ENCODE data around the gene MAP2.

DNA sequence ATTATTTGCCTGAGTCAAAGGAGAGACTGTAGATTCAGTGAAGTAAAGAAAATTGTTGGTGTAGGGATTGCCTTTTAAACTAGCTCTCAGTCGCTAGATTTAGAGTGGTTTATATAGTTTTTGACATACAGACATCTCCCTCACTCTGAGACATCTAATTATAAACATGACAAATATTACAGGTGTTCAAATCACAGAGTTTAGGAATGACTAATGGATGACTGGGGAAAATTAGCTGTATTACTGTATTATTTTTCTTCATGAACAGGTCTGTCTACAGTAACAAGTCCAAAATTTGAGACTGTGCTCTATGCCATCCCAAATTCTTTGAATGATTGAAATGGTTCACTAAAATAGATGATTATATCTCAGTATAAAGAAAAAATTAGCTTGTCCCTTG, 40.0 kb downstream of the MAP2 start:
- TF ChIP-seq, protein P1, sequence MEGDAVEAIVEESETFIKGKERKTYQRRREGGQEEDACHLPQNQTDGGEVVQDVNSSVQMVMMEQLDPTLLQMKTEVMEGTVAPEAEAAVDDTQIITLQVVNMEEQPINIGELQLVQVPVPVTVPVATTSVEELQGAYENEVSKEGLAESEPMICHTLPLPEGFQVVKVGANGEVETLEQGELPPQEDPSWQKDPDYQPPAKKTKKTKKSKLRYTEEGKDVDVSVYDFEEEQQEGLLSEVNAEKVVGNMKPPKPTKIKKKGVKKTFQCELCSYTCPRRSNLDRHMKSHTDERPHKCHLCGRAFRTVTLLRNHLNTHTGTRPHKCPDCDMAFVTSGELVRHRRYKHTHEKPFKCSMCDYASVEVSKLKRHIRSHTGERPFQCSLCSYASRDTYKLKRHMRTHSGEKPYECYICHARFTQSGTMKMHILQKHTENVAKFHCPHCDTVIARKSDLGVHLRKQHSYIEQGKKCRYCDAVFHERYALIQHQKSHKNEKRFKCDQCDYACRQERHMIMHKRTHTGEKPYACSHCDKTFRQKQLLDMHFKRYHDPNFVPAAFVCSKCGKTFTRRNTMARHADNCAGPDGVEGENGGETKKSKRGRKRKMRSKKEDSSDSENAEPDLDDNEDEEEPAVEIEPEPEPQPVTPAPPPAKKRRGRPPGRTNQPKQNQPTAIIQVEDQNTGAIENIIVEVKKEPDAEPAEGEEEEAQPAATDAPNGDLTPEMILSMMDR (IDR thresholded peaks at IDR 0.05) = no peak
- TF ChIP-seq, protein P2, sequence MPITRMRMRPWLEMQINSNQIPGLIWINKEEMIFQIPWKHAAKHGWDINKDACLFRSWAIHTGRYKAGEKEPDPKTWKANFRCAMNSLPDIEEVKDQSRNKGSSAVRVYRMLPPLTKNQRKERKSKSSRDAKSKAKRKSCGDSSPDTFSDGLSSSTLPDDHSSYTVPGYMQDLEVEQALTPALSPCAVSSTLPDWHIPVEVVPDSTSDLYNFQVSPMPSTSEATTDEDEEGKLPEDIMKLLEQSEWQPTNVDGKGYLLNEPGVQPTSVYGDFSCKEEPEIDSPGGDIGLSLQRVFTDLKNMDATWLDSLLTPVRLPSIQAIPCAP (CRISPR knock-in tag; IDR thresholded peaks at IDR 0.05) = no peak
- TF ChIP-seq FOXJ3 (CRISPR knock-in tag; IDR thresholded peaks at IDR 0.05; ENCODE audit: borderline replicate concordance) (no peak), PRRX2 (CRISPR knock-in tag; IDR thresholded peaks at IDR 0.05) (no peak), CREB1 (CRISPR knock-in tag; IDR thresholded peaks at IDR 0.05) (no peak)
- TF ChIP-seq, protein P3, sequence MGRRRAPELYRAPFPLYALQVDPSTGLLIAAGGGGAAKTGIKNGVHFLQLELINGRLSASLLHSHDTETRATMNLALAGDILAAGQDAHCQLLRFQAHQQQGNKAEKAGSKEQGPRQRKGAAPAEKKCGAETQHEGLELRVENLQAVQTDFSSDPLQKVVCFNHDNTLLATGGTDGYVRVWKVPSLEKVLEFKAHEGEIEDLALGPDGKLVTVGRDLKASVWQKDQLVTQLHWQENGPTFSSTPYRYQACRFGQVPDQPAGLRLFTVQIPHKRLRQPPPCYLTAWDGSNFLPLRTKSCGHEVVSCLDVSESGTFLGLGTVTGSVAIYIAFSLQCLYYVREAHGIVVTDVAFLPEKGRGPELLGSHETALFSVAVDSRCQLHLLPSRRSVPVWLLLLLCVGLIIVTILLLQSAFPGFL (CRISPR knock-in tag; IDR thresholded peaks at IDR 0.05; ENCODE audit: borderline replicate concordance) = no peak
- TF ChIP-seq, protein P4, sequence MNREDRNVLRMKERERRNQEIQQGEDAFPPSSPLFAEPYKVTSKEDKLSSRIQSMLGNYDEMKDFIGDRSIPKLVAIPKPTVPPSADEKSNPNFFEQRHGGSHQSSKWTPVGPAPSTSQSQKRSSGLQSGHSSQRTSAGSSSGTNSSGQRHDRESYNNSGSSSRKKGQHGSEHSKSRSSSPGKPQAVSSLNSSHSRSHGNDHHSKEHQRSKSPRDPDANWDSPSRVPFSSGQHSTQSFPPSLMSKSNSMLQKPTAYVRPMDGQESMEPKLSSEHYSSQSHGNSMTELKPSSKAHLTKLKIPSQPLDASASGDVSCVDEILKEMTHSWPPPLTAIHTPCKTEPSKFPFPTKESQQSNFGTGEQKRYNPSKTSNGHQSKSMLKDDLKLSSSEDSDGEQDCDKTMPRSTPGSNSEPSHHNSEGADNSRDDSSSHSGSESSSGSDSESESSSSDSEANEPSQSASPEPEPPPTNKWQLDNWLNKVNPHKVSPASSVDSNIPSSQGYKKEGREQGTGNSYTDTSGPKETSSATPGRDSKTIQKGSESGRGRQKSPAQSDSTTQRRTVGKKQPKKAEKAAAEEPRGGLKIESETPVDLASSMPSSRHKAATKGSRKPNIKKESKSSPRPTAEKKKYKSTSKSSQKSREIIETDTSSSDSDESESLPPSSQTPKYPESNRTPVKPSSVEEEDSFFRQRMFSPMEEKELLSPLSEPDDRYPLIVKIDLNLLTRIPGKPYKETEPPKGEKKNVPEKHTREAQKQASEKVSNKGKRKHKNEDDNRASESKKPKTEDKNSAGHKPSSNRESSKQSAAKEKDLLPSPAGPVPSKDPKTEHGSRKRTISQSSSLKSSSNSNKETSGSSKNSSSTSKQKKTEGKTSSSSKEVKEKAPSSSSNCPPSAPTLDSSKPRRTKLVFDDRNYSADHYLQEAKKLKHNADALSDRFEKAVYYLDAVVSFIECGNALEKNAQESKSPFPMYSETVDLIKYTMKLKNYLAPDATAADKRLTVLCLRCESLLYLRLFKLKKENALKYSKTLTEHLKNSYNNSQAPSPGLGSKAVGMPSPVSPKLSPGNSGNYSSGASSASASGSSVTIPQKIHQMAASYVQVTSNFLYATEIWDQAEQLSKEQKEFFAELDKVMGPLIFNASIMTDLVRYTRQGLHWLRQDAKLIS (CRISPR knock-in tag; IDR thresholded peaks at IDR 0.05; ENCODE audit: borderline replicate concordance) = no peak
